ENCODE measurements around the gene CSTPP1. TPM values are rescaled to one million over a fixed set of nuclear protein-coding genes. Genes with fewer than 3 reads are reported as not detected.
"Not testable (repeated sequence)": the region's sequence is repeated elsewhere in the genome, so short reads cannot be mapped to it uniquely, and the experiment has no call there.

The CSTPP1 gene
- total RNA-seq, 1 donor, result 5.8 TPM

GRCh38 chr11:46958777-46959176 lies 22.2 kb downstream of the CSTPP1 start:
- H3K9me3 ChIP-seq (ENCODE audit: low read depth, low read length), result no peaks in the 10 kb centered on the region
- no peaks in the 10 kb centered on the region for H3K4me1 ChIP-seq (ENCODE audit: insufficient read depth, low read length)
- no peak overlapping the region for H3K4me3 ChIP-seq (ENCODE audit: low read length)
- H3K27me3 ChIP-seq (ENCODE audit: insufficient read depth, low read length), result no peaks in the 10 kb centered on the region

- Histone ChIP-seq H3K27me3 (ENCODE audit: insufficient read depth, low read length) (no peaks in the 10 kb centered on the region), H3K4me1 (ENCODE audit: insufficient read depth, low read length) (no peaks in the 10 kb centered on the region), H3K4me3 (ENCODE audit: low read length) (no peak overlapping the region), H3K9me3 (ENCODE audit: low read depth, low read length) (no peaks in the 10 kb centered on the region)
These were observed 24.5 kb downstream of the CSTPP1 start for GRCh38 chr11:46961041-46961440.

- H3K27me3 ChIP-seq (ENCODE audit: insufficient read depth, low read length); H3K9me3 ChIP-seq (ENCODE audit: low read depth, low read length); H3K4me1 ChIP-seq (ENCODE audit: insufficient read depth, low read length); H3K4me3 ChIP-seq (ENCODE audit: low read length): not testable (repeated sequence)
These were observed 25.3 kb downstream of the CSTPP1 start for GRCh38 chr11:46961886-46962285.

GRCh38 chr11:46963844-46964243 lies 27.3 kb downstream of the CSTPP1 start:
- Histone ChIP-seq H3K4me1 (ENCODE audit: insufficient read depth, low read length) (no peaks in the 10 kb centered on the region), H3K4me3 (ENCODE audit: low read length) (no peak overlapping the region), H3K9me3 (ENCODE audit: low read depth, low read length) (no peaks in the 10 kb centered on the region), H3K27me3 (ENCODE audit: insufficient read depth, low read length) (no peaks in the 10 kb centered on the region)

GRCh38 chr11:46966773-46967172 lies 30.2 kb downstream of the CSTPP1 start:
- Histone ChIP-seq H3K4me3 (ENCODE audit: low read length) (no peak overlapping the region), H3K9me3 (ENCODE audit: low read depth, low read length) (no peaks in the 10 kb centered on the region), H3K4me1 (ENCODE audit: insufficient read depth, low read length) (peaks cover 3% of the 10 kb centered on the region), H3K27me3 (ENCODE audit: insufficient read depth, low read length) (no peaks in the 10 kb centered on the region)

- H3K4me3 ChIP-seq (ENCODE audit: low read length), result no peak overlapping the region
- no peaks in the 10 kb centered on the region for H3K27me3 ChIP-seq (ENCODE audit: insufficient read depth, low read length)
- H3K4me1 ChIP-seq (ENCODE audit: insufficient read depth, low read length), result peaks cover 9% of the 10 kb centered on the region
- H3K9me3 ChIP-seq (ENCODE audit: low read depth, low read length), result no peaks in the 10 kb centered on the region
These were observed 31.4 kb downstream of the CSTPP1 start for GRCh38 chr11:46967962-46968361.

GRCh38 chr11:46969379-46969778 lies 32.8 kb downstream of the CSTPP1 start:
- H3K4me3 ChIP-seq (ENCODE audit: low read length), result no peak overlapping the region
- H3K4me1 ChIP-seq (ENCODE audit: insufficient read depth, low read length), result peaks cover 9% of the 10 kb centered on the region
- H3K9me3 ChIP-seq (ENCODE audit: low read depth, low read length), result no peaks in the 10 kb centered on the region
- H3K27me3 ChIP-seq (ENCODE audit: insufficient read depth, low read length), result no peaks in the 10 kb centered on the region

- peaks cover 9% of the 10 kb centered on the region for H3K4me1 ChIP-seq (ENCODE audit: insufficient read depth, low read length)
- no peaks in the 10 kb centered on the region for H3K9me3 ChIP-seq (ENCODE audit: low read depth, low read length)
- H3K4me3 ChIP-seq (ENCODE audit: low read length), result no peak overlapping the region
These were observed 34.5 kb downstream of the CSTPP1 start for GRCh38 chr11:46970913-46971625.

GRCh38 chr11:46972343-46972742 lies 35.8 kb downstream of the CSTPP1 start:
- H3K9me3 ChIP-seq (ENCODE audit: low read depth, low read length), result no peaks in the 10 kb centered on the region
- no peak overlapping the region for H3K4me3 ChIP-seq (ENCODE audit: low read length)
- H3K4me1 ChIP-seq (ENCODE audit: insufficient read depth, low read length), result peaks cover 9% of the 10 kb centered on the region
- H3K27me3 ChIP-seq (ENCODE audit: insufficient read depth, low read length), result no peaks in the 10 kb centered on the region

More at GRCh38 chr11:46970913-46971625, 34.5 kb downstream of the CSTPP1 start:
- H3K27me3 ChIP-seq (ENCODE audit: insufficient read depth, low read length), result no peaks in the 10 kb centered on the region

GRCh38 chr11:46972821-46973220 lies 36.3 kb downstream of the CSTPP1 start:
- Histone ChIP-seq H3K4me3 (ENCODE audit: low read length) (no peak overlapping the region), H3K27me3 (ENCODE audit: insufficient read depth, low read length) (no peaks in the 10 kb centered on the region)

GRCh38 chr11:46976182-46976854 lies 39.8 kb downstream of the CSTPP1 start:
- no peak overlapping the region for H3K4me3 ChIP-seq (ENCODE audit: low read length)
- peaks cover 9% of the 10 kb centered on the region for H3K4me1 ChIP-seq (ENCODE audit: insufficient read depth, low read length)
- no peaks in the 10 kb centered on the region for H3K9me3 ChIP-seq (ENCODE audit: low read depth, low read length)
- H3K27me3 ChIP-seq (ENCODE audit: insufficient read depth, low read length), result no peaks in the 10 kb centered on the region

More at GRCh38 chr11:46972821-46973220, 36.3 kb downstream of the CSTPP1 start:
- Histone ChIP-seq H3K9me3 (ENCODE audit: low read depth, low read length) (no peaks in the 10 kb centered on the region), H3K4me1 (ENCODE audit: insufficient read depth, low read length) (peaks cover 9% of the 10 kb centered on the region)

- no peaks in the 10 kb centered on the region for H3K9me3 ChIP-seq (ENCODE audit: low read depth, low read length)
- no peak overlapping the region for H3K4me3 ChIP-seq (ENCODE audit: low read length)
- H3K27me3 ChIP-seq (ENCODE audit: insufficient read depth, low read length), result no peaks in the 10 kb centered on the region
- peaks cover 3% of the 10 kb centered on the region for H3K4me1 ChIP-seq (ENCODE audit: insufficient read depth, low read length)
These were observed 40.7 kb downstream of the CSTPP1 start for GRCh38 chr11:46977038-46977813.

GRCh38 chr11:46978005-46978491 lies 41.5 kb downstream of the CSTPP1 start:
- H3K27me3 ChIP-seq (ENCODE audit: insufficient read depth, low read length), result no peaks in the 10 kb centered on the region
- H3K4me3 ChIP-seq (ENCODE audit: low read length), result no peak overlapping the region
- H3K9me3 ChIP-seq (ENCODE audit: low read depth, low read length), result no peaks in the 10 kb centered on the region
- no peaks in the 10 kb centered on the region for H3K4me1 ChIP-seq (ENCODE audit: insufficient read depth, low read length)

- Histone ChIP-seq H3K27me3 (ENCODE audit: insufficient read depth, low read length) (no peaks in the 10 kb centered on the region), H3K9me3 (ENCODE audit: low read depth, low read length) (no peaks in the 10 kb centered on the region), H3K4me1 (ENCODE audit: insufficient read depth, low read length) (no peaks in the 10 kb centered on the region), H3K4me3 (ENCODE audit: low read length) (no peak overlapping the region)
These were observed 42.8 kb downstream of the CSTPP1 start for GRCh38 chr11:46979358-46979757.

- Histone ChIP-seq H3K4me3 (ENCODE audit: low read length) (no peak overlapping the region), H3K4me1 (ENCODE audit: insufficient read depth, low read length) (no peaks in the 10 kb centered on the region), H3K9me3 (ENCODE audit: low read depth, low read length) (no peaks in the 10 kb centered on the region), H3K27me3 (ENCODE audit: insufficient read depth, low read length) (no peaks in the 10 kb centered on the region)
These were observed 44.9 kb downstream of the CSTPP1 start for GRCh38 chr11:46981436-46981835.
